Retinal pigment epithelial cell (primary cell): ENCODE measurements around the gene GAMT.

Experiments
- DNase-seq: peaks from one replicate; pipeline ENCODE4 v3.0.0-alpha.2; 2010; ENCODE audit warnings: low read depth
- H3K4me3 ChIP-seq: 2 replicates; pipeline ENCODE4 v1.5.1; 2011; ENCODE audit warnings: mild to moderate bottlenecking, low read length, control low read depth, moderate library complexity
- TF ChIP-seq, protein P1 (sequence below): conservative IDR thresholded peaks from 2 replicates; pipeline ENCODE4 v1.5.1; 2011; ENCODE audit warnings: low read depth, low read length, control low read depth, inconsistent platforms

GAMT gene

DNA sequence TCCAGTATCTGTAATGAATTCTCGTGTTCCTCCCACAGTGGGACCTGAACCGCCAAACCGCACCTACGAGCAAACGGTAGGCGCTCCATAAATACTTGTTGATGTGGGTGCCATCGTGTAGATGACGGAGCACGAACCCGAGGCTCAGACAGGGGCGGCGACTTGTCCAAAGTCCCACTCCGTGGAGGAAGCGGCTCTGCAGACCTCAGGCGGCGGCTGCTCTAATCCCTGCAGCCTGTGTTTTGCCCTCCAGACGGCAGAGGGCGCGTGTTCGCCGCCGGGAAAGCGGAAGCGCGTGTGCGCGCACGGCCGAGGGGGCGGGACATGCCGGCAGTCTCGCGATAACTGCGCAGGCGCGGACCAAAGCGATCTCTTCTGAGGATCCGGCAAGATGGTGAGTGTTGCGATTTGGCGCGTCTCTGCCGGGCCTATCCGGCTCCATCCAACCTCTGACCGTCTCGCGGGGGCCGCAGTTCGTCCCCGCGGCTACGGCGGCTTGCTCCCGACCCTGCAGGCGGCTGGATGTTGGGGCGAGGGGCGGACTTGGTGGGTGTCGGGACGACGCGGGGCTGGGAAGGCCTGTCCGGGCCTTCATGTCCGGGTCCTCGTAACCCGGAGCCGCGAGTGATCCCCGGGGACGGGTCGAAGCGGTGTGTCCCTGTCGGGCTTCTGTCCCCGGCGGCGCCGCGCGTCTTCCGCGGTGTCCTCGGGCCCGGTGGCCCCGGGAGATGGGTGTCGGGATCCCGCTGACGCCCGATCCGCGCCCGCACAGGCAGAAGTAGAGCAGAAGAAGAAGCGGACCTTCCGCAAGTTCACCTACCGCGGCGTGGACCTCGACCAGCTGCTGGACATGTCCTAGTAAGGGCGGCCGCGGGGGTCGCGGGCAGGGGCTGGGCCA lies 36.9 kb upstream of the GAMT start, which contains the start of gene RPS15:
Gene RPS15 (plus strand): TSS at position 362 of the 898 bp plus-strand sequence. CDS start 30 bp downstream, at position 392.
- peak within 1 kb of the TSS; percentile 76 for H3K4me3 ChIP-seq
- peak; percentile 71 for DNase-seq
- TF ChIP-seq, protein P1, sequence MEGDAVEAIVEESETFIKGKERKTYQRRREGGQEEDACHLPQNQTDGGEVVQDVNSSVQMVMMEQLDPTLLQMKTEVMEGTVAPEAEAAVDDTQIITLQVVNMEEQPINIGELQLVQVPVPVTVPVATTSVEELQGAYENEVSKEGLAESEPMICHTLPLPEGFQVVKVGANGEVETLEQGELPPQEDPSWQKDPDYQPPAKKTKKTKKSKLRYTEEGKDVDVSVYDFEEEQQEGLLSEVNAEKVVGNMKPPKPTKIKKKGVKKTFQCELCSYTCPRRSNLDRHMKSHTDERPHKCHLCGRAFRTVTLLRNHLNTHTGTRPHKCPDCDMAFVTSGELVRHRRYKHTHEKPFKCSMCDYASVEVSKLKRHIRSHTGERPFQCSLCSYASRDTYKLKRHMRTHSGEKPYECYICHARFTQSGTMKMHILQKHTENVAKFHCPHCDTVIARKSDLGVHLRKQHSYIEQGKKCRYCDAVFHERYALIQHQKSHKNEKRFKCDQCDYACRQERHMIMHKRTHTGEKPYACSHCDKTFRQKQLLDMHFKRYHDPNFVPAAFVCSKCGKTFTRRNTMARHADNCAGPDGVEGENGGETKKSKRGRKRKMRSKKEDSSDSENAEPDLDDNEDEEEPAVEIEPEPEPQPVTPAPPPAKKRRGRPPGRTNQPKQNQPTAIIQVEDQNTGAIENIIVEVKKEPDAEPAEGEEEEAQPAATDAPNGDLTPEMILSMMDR, result peak; percentile 91

DNA sequence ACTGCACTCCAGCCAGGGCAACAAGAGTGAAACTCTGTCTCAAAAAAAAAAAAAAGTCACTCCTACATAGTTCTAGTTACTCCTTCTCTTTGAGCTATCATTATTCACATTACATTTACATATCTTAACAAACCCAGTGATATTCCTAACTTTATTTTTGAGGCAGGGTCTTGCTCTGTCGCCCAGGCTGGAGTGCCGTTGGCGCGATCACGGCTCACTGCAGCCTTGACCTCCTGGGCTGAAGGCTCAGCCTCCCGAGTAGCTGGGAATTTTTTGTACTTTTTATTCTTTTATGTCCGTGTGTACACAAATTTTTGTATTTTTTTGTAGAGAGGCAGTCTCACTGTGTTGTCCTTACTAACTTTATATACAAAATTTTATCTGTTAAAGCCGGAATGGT lies 36.3 kb upstream of the GAMT start:
- DNase-seq, result no peak
- TF ChIP-seq, protein P1, result no peak
- no peak overlapping the region for H3K4me3 ChIP-seq

DNA sequence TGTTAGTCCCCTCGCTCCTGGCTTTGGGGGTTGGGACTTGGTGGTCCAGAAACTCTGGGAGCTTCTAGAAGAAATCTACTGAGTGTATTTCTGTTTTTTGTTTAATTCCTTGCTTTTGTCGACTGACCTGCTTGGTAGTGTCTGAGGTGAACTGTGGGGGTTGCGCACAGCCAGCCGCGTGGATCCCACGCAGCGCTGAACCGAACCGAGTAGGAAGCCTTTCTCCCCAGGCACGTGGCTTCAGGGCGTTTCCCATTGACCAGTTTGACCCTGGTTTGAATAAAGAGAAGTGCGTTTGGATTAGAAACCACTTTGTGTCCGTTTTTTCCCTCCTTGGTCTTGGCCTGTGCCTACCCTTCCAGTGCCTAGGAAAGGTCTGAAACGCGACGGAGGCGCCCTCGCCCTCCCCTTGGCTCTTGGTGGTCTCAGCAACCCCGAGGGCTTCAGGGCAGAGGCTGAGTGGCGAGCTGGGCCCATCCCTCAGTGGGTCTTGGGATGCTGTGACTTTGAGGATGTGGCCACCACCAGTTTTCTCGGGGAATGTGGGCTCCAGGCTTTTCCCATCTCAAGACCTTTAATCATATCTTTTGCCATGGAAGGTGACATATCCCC lies 34.1 kb upstream of the GAMT start:
- TF ChIP-seq, protein P1, result no peak
- DNase-seq, result no peak
- no peak overlapping the region for H3K4me3 ChIP-seq

DNA sequence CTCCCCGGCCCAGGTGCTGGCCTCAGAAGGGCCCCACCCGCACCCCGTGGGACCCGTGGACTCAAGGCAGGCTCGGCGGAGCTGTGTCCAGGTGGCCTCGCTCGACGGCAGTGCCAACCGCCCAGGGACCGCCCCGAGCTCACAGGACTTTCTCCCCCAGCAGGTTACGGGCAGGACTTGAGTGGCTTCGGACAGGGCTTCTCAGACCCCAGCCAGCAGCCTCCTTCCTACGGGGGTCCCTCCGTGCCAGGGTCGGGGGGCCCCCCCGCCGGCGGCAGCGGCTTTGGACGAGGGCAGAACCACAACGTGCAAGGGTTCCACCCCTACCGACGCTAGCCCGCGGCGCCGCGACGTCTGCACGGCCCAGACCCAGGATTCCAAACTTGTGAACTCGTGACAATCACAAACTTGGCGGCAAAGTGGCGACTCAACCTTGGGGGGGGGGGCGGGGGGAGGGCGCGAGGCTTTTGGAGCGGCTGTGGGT lies 33.3 kb upstream of the GAMT start:
- TF ChIP-seq, protein P1, result no peak
- no peak for DNase-seq
- no peak overlapping the region for H3K4me3 ChIP-seq

DNA sequence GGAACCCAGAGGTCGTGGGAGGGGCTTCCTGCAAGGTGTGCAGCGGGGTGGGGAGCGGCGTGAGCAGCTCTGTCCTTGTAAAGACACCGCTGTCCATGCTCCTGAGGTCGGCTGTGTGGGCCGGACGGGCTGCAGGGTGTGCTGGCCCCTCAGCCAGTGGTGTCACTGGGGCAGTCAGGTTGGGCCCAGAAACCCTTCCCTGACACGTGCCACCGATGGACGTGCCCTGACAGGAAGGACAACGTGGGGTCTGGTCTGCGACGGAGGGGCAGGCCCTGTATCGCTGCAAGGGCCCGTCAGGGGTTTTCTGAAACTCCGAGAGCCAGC lies 32.7 kb upstream of the GAMT start:
- no peak overlapping the region for H3K4me3 ChIP-seq
- no peak for DNase-seq
- TF ChIP-seq, protein P1, result no peak

DNA sequence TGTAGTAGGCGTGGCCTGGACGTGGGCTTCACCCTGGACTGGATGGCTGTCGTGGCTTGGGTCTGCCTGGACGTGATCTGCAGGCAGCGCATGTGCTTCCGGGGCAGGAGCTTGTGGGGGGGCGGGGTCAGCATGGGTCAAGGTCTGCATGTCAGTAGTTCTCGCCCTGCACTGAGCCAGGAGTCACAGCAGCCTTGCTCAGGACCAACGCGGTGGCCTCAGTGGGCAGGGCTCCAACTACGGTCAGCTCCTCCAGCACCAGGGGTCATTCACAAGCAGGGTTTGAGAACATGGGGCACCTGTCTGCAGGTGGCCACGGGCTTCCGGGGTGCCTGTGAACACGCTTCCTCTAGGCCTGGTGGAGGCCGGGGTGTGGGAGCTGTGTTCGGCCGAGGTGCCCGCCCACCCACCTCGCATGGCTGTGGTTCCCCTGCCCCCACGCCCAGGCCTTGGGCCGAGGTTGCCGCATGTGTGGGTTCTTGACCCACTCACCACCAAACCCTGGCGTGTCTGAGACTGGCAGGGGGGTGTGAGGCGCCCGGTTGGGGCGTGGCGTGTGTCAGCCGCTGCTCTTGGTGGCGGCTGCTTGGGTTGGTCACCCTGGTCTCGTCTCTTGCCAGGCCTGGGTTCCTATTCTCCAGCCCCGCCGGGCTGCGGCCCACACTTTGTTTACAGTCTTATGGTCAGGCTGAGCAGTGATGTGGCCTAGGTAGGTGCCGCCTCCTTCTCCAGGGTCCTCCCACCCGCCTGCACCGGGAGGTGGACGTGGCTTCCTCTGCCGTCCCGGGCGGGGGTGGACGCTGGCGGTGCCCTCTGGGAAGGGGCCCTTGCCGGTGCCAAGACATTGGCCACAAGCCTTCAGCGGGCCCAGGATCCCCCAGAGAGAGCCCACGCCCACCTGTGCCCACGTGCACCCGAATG lies 32.0 kb upstream of the GAMT start:
- TF ChIP-seq, protein P1, result no peak
- no peak for DNase-seq
- H3K4me3 ChIP-seq, result no peak overlapping the region
